Erythroblast (primary cell): ENCODE measurements around the gene SLC38A8.

Experiments used
- GATA1 ChIP-seq: IDR thresholded peaks from 2 replicates; pipeline ENCODE4 v1.6.1; 2011; ENCODE audit warnings: low read depth, mild to moderate bottlenecking, control low read depth, low read length, moderate library complexity
- POLR2A ChIP-seq: IDR thresholded peaks from 2 replicates; pipeline ENCODE4 v1.6.1; 2011; ENCODE audit warnings: mild to moderate bottlenecking, low read length

DNA sequence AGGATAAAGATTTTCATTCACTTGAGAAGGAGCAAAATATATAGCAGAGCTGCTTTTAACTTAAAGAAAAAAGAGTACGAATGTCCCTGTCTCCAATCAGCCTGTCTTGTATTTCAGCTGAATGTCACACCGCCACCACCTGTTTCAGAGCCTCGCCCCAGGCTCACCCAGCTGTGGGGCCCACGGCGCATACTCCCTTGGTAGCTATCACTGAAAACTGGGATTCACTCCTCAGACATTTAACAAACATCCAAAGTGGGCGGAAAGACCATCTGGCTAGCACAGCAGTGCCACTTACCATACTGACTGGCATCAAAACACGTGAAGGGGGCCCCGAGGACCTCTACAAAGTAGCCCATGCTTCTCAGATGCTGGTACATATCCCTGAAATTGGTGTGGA lies 25.4 kb upstream of the SLC38A8 start:
- no peak for TF ChIP-seq POLR2A
- TF ChIP-seq GATA1 = no peak
